ENCODE data around the gene PIGQ. TPM values are rescaled to one million over a fixed set of nuclear protein-coding genes. Genes with fewer than 3 reads are reported as not detected.
A peak's percentile ranks its signal among the peaks of the same experiment; 100 is the strongest.

Gene PIGQ
- polyA plus RNA-seq, 1 donor = 60.9 TPM

DNA sequence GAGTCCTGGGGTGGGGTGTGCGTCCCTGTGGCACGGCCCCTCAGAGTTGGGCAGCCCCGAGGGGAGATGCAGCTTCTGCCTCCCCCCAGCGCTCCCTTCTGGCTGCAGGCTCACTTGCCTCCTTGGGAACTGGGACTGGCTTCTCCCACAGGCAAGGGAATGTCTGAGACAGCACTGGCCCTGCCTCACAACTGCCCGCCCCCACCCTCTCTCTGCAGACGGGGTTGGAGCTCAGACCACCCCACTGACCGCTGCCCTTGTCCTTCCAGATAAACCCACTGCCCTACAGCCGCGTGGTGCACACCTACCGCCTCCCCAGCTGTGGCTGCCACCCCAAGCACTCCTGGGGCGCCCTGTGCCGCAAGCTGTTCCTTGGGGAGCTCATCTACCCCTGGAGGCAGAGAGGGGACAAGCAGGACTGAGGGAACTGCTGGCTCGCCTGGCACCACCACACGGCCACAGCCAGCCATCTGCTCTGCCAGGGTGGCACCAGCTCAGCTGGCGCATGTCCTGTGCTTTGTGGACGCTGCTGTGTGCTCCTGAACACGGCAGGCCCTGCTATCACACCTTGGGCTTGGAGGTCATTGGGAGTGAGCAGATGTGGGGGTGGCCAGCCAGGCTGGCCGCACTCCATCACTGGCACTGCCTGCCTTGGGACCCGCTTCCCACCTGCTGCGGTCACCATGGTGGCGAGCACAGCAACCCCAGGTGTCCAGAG, 13.0 kb downstream of the PIGQ start:
- no peak for DNase-seq

DNA sequence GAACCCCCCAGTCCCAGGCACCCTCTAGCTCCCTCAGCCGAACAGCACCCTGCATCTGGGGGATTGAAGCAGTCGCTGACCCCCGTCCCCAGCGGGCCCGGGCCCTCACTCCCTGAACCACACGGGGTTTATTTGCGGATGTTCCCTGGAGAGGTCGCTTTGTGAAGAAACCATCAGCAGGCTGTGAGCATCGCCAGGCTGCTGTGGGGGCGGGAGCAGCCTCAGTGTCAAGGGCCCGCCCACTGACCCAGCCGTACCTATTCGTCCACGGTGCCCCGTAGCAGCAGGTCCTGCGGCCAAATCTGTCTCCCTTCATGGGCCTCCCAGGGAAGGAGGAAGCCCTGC, 13.7 kb downstream of the PIGQ start:
- no peak for DNase-seq

DNA sequence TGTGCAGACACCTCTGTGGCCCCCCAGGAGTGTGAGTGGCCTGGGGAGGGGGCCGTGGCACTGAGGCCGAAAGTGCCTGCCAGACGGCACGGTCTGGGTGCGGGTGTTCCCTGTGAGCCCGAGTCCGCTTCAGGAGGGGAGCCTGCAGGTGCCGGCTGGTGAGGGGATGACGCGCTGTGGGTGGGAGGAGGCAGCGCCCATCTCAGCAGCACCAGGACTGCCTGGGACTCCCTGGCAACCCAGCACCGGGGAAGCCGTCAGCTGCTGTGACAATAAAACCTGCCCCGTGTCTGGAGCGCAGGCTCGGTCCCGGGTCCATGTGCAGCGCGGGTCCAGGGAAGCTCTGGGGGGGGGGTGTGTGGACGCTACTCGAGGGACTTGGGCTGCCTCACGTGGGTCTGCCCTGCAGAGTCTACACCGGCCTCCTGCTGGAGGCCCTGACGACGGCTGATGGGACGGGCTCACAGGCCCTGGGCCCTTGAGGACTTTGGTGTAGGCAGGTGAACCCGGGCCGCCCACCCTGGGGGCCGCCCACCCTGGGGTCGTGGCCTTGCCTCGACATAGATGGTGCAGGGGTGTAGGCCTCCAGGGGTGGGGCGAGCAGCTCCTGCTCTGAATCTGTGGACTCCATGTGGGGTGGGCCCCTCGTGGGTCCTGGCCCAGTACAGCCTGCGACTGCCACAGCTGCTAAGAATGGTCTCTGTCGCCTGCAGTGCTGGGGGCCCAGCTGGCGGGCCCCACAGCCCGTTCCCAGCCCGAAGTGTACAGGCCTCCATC, 14.2 kb downstream of the PIGQ start:
- no peak for DNase-seq

DNA sequence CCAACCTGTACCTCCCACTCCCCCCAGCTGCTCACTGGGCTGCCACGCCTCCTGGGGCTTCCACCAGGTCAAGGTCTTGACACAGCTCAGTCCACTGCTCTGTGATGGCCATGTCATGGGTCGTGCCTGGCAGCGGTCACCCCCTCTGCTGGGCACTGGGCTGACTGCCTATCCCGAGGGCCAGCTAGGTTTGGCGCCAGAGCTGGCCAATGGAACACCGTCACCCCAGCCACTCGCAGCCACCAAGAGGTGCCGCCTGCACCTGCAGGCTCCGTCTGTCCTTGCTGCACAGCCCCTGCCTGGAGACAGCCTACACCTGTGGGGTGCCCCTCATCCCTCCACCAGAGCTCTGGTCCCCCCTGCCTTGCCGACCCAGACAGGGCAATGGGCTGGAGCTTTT, 15.6 kb downstream of the PIGQ start:
- no peak for DNase-seq

DNA sequence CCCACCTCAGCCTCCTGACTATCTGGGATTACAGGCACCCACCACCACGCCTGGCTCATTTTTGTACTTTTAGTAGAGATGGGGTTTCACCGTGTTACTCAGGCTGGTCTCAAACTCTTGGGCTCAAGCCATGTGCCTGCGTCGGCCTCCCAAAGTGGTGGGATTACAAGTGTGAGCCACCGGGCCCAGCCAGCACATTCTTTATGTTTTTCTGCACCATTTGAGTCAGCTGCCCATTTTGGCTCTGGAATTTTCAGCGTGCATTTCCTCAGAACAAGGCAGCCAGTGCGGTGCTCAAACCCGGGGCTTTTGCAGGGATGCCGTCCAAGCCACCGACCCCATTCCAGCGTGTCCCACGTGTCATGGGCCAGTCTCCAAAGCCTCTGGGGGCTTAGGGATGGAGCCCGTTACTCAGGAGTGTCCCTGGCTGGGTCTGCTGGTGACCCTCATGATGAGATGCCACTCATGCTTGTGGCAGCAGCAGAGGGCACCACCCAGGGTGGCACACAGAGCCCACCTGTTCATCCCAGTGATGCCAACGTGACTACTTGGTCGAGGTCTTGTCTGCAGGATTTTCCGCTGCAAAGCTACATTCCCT, 16.4 kb downstream of the PIGQ start:
- DNase-seq = no peak

DNA sequence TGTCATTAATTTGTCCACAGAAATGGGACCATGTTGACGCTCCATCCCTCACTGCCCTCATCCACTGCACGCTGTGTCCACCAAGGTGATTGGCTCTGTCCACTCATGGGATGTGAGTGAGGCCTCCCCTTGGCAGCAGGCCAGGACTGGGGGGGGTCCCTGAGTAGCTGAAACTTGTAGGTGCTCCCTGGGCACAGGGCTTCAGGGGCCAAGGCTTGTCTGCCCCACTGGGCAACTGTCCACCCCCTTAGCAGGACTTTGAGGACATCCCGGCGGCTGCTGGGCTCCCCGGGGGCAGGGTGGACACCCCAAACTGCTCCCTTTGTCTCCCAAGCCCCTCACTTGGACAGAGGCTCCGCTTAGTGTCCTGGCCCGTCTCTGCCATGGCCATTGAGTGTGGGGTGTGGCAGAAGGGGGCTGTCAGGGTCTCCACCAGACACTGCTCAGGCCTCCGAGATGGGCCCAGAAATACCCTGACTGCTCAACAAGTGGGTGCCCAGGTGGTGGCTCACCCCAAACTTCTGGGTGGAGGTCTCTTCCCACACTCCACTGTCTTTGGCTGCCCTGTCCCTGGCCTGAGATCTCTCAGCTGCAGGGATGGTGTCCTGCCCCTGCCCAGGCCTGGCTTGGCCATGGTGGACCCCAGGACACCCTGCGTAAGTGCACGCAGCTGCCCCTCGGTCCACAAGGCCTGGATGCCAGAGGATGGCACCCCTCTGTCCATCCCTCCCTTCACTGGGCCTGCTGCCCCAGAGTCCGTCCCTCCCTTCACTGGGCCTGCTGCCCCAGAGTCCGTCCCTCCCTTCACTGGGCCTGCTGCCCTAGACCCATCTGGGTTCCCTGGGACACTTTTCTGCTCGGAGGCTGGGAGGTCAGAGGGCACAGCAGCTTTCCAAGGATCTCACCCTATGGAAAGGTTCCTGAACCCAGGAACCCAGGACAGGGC, 17.1 kb downstream of the PIGQ start:
- DNase-seq = no peak

DNA sequence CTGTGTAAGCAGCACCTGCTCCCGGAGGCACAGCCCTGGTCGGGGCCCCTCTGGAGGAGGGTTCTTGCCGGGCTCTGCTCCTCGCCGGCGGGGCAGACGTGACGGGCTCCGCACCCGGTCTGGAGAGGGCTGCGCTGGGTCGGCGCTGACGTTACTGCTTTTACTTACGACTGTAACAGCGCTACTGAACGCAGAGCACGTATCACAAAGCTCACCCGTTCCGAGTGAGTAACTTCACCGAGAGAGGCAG, 18.8 kb downstream of the PIGQ start:
- no peak for DNase-seq

DNA sequence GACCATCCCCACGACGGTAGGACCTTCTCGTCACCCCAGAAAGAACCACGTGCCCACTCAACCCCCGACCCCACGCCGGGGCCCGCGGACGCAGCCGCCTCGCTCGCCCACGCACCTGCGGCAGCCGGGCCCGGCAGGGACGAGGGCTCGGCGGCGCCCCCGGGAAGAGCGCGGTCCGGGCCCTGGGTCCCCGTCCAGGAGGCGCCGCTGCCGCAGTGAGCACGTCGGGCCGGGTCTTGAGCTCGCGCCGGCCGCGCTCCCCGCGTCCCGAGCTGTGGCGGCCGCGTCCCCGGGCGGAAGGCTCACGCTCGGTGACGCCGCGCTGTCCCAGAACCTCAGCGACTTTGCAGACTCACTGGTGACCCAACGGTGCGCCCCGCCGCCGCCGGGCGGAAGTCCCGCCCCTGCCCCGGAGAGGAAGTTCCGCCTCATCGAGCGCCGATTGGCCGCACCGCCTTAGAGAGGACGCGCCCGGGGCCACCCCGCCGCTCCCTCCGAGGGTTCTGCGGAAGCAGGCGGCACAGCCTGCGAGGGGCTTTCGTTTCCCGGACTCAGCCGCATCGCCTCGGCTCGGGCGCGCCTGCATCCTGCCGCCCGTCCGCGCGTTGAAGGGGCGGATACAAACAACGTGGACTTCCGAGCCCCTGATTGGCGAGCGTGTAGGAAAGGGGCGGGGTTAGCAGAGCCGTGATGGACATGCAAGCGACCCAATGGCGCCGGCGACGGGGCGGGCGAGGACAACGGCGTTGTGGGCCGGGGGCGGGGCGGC, 19.3 kb downstream of the PIGQ start:
- DNase-seq = peak; percentile 95

DNA sequence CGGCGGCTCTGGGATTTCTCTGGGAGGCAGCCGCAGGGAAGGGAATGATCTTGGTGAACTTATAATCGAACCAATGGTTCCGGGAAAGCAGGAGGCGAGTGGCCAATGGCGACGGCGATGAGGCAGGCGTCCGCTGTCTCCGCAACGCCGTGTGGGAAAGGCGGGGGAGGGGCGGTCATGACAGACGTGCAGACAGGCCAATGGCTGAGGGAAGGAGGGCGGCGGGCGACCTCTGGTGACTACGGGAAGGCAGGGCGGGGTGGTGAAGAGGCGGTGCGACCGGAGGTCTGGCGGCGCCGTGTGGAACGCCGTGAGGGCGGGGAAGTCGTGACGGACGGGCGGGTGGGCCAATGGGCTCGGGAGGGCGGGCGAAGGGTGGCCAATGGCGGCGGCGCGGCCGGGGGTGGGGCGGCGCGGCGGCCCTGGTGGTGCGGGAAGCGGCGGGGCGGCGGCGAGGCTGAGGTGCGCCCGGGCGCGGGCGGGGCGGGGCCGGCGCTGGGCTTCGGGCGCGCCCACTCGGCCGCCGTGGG, 20.0 kb downstream of the PIGQ start, which contains the start of gene RAB40C:
Gene RAB40C, plus strand, starts transcription at position 409 of the 530 bp plus-strand sequence. CDS start 226 bp downstream, outside the sequence.
- DNase-seq = peak; percentile 96

DNA sequence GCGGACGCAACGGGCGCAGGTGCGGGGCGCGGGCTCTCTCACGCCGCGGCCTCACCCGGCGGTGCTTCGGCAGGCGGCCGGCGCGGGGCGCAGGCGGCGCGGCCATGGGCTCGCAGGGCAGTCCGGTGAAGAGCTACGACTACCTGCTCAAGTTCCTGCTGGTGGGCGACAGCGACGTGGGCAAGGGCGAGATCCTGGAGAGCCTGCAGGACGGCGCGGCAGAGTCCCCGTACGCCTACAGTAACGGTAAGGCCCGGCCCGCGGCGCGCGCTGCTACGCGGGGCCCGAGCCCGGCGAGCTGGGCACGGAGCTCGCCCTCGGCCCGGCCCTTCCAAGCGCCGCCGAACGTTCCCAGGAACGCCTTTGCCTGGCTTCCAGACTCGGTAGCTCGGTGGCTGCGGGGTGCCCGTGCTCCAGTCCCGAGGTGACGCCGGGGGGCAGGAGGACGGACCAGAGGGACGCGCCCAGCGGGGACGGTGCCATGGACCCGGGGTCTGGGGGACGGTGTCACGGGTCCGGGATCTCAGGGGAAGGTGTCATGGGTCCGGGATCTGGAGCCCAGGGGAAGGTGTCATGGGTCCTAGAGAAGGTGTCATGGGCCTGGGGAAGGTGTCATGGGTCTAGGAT, 20.5 kb downstream of the PIGQ start:
- DNase-seq = no peak

DNA sequence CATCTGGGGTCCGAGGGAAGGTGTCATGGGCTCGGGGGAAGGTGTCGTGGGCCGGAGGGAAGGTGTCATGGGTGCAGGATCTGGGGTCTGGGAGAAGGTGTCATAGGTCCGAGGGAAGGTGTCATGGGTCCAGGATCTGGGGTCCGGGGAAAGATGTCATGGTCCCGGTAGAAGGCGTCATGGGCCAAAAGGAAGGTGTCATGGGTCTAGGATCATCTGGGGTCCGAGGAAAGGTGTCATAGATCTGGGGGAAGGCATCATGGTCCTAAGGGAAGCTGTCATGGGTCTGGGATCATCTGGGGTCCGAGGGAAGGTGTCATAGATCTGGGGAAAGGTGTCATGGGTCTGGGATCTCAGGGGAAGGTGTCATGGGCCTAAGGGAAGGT, 21.0 kb downstream of the PIGQ start:
- no peak for DNase-seq

DNA sequence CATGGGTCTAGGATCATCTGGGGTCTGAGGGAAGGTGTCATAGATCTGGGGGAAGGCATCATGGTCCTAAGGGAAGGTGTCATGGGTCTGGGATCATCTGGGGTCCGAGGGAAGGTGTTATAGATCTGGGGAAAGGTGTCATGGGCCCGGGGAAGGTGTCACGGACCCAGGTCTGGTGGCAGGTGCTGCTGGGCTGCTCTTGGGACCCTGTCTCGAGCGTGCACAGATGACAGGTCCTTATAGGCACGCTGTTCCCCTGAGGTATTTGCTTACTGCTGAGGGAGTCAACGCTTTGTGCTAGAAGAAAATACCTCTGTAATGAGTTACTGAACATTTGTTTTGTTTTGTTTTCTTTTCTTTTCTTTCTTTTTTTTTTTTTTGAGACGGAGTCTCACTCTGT, 21.5 kb downstream of the PIGQ start:
- no peak for DNase-seq

DNA sequence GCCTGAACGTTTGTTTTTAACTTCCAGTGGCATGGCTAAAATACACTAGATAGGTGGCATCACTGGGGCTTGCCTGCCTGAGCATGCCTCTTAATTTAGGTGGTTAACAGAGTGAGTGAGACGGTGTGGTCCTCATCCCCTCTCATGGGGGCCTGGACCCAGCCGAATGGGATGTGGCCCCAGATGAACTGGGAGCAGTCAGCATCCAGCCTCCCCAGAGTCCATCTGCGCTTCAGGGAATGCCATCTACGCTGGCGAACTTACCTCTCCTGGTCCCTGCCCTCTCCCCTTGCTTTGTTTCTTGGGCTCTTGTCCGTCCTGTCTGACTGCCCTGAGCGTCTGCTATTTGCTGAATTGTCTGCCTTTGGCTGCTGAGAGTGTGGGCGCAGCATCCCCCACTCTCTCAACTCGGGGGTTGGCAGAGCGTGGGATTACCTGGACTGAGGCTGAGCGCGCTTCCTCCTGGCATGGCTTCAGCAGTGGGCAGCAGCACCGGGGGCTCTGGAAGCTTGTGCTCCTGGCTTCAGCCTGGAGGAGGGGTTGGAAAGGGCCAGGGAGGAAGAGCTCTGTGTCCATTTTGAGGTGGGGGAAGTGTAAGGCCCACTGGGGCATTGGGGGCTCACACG, 22.2 kb downstream of the PIGQ start:
- no peak for DNase-seq

DNA sequence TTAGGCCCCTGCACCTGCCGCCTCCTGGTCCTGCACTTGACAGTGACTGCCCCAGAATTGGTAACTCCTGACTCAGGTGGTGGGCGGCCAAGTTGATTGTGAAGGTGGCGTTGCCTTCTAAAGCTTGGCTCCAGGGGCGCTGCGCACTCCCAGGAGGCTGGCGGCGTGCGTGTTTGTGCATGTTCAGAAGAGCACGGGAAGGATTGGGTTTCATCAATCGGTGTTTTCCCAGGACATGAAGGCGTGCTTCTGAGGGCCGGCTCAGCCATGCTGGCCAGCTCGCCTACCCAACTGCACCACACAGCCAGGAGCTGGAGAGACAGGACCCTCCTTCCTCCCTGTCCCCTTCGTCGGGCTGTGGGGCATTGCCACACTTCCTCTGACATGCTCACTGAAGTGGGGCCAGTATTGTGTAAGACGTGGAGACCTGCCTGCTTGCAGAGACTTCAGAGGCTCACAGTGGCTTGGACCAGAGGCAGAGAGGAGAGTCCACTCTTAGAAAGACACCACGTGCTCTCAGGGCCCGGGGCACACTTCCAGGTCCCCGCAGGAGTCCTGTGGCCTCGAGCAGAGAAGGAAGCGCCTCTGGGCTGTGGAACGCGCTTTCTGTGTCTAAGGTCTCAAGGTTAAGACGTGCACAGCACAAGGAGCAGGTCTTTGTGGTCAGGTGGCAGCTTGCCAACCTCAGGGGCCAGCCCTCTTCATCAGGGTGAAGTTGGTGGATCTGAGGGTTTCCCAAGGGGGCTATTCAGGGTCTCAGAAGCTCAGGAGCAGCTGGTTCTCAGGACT, 22.9 kb downstream of the PIGQ start:
- no peak for DNase-seq

DNA sequence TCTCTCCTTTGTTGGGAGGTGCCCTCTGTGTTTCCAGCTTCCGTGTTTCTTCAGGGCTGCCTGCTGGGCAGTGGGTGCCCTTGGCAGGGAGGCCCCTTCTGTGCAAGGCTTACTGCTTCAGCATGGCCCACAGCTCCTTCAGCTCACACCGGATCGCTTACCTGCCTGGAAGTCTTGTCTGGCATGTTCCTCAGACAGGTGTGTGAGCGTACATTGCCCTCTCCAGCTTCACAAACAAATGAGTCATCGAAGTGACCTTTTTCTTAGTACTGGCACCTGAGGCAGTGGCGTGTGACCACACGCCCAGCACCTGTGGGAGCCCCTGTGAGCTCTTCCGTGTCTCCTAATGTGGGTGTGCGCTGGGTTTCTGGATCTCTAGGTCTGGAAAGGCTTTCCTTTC, 23.6 kb downstream of the PIGQ start:
- no peak for DNase-seq

DNA sequence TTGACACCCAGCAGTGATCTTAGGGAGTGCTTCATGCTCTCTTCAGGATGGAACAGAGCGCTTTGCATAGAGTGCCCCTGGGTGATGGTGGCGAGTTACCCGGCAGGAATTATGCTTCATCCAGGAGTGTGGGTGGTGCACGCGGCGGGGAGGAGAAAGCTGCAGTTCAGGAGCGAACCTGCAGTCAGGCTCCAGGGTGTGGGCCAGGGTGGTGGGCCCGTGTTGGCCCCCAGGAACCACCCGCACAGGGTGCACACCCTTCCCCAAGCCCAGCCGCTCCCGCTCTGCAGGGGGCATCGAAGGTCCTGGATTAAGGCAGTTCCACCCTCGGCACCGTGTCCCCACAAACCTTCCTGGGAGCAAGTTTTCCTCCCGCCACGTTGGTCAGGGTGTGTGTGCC, 24.0 kb downstream of the PIGQ start:
- DNase-seq = no peak

DNA sequence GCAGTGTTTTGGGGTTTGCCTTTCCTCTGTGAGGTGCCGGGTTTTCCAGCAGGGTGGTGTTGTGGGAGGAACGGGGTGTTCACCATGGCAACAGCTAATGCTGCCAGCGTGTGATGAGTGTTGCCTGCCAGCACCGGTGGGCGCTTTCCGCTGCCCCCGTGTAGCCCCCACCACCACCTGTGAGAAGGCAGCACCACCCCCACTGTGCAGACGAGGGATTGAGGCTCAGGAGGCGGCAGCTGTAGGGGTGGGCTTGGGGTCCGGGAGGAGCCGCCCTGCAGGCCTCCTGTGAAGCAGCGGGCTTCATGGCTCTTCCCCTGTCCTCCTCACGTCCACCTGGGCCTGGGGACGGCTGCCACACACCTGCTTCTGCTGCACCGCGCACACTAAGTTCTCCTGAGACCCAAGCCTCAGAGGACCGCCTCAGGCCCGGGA, 25.3 kb downstream of the PIGQ start:
- no peak for DNase-seq

DNA sequence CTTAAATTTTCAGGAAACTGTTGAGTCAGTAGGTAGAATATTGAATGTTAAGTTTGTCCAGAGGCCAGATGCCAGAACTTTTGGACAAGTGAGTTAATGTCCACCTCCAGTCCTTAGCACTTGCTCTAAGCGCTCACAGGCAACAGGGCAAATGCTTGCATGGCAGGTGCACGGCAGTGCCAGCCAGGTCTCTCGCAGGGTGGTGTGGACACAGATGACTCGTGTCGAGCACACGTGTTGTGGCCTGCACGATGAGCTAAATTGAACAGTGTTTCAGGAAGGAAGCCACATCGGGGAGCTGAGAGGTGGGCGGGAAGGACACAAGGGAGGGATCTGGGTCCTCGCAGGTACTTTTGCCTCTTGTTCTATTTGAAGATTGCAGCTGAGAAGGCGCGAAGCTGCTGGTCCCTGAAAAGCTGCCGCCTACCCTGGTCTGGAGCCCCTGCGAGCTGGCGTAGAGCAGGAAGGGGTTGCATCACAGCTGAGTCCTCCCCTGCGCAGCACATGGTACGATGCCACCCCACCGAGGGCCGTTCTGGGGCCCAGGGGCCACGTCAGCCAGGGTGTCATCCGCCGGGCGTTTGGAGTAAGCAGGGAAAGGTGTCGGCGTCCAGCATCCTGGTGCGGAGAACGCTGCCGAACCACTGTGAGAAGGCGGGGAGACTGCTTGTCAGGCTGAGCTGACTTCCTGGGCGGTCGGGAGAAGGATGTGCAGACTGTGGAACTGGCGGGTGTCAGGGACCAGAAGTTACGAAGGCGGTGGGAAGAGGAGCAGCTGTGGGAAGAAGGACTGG, 26.4 kb downstream of the PIGQ start:
- DNase-seq = no peak

DNA sequence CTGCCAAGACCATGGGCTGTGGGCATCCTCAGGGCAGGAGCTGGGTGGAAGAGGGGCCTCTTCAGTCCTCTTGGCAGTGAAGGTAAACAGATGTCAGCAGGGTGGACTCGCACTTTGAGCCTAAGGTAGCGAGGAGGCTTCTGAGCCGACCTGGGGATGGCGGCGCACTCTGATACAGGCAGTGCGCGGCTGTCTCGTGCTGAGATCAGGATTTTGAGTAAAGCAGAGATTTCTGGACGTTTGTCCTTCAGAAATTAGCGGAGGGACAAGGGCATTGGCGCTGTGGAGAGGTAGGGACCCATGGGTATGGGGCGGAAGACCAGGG, 26.9 kb downstream of the PIGQ start:
- DNase-seq = no peak

All from left kidney (tissue), 2 donors.